H1 (cell line): ENCODE results near the gene RFK. TPM values are rescaled to one million over a fixed set of nuclear protein-coding genes. Genes with fewer than 3 reads are reported as not detected.

Source experiments
- CTCF ChIA-PET: fragments of 300-600 bp; sonication (Branson Sonifier 250); formaldehyde crosslinking; loops from one replicate; lab custom pipeline; 2021; ENCODE audit not compliant: partially characterized antibody; lab: Charles Lee
- POLR2A ChIA-PET: fragments of 300-600 bp; sonication (Branson Sonifier 250); formaldehyde crosslinking; loops from one replicate; lab custom pipeline; 2021; ENCODE audit warnings: inconsistent platforms; ENCODE audit not compliant: partially characterized antibody; lab: Charles Lee
- DNase-seq, 2 experiments: peaks; one replicate each; pipeline versions ENCODE4 v3.0.0 to v3.0.0-alpha.2; 2010 to 2022; ENCODE audit warnings: low spot score in 2 of 2, low read depth in 1 of 2, mixed read lengths in 1 of 2
- FAIRE-seq: peaks from 2 replicates; lab custom pipeline; 2011; peaks lifted over from hg19 to GRCh38; lab: Jason Lieb, UNC
- H2AFZ ChIP-seq: 2 replicates; pipeline ENCODE4 v1.8.1; 2012; ENCODE audit warnings: low read length, inconsistent platforms
- H2AK5ac ChIP-seq: 2 replicates; pipeline ENCODE4 v1.6.1; 2013; ENCODE audit warnings: low read depth, low read length
- H2BK120ac ChIP-seq: replicated peaks from 2 replicates; pipeline ENCODE3; 2013; ENCODE audit warnings: low read depth, low read length, inconsistent platforms
- H2BK12ac ChIP-seq: 2 replicates; pipeline ENCODE4 v1.6.1; 2013; ENCODE audit warnings: low read depth, low read length
- H2BK15ac ChIP-seq: 2 replicates; pipeline ENCODE4 v1.6.1; 2013; ENCODE audit warnings: low read length
- H2BK20ac ChIP-seq: 2 replicates; pipeline ENCODE4 v1.6.1; 2013; ENCODE audit warnings: low read length
- H2BK5ac ChIP-seq: 2 replicates; pipeline ENCODE4 v1.6.1; 2013; ENCODE audit warnings: low read depth, low read length
- H3K14ac ChIP-seq: 2 replicates; pipeline ENCODE4 v1.6.1; 2013; ENCODE audit warnings: inconsistent platforms; ENCODE audit not compliant: insufficient read length
- H3K18ac ChIP-seq: 2 replicates; pipeline ENCODE4 v1.6.1; 2013; ENCODE audit warnings: low read length; ENCODE audit errors: extremely low read depth
- H3K23ac ChIP-seq: 2 replicates; pipeline ENCODE4 v1.6.1; 2013; ENCODE audit warnings: inconsistent platforms; ENCODE audit not compliant: insufficient read length
- H3K23me2 ChIP-seq: 2 replicates; pipeline ENCODE4 v1.6.1; 2013; ENCODE audit warnings: low read depth, low read length
- H3K27ac ChIP-seq: 2 replicates; pipeline ENCODE4 v1.6.1; 2011; ENCODE audit warnings: low read depth, low read length, inconsistent platforms
- H3K27me3 ChIP-seq, 4 experiments: replicated peaks in 1 of 4; 1 replicate in 1 of 4; 2 replicates in 3 of 4; pipeline versions ENCODE4 v1.6.1 to v1.8.1; 2011 to 2013; ENCODE audit warnings: low read length in 3 of 4, mild to moderate bottlenecking in 3 of 4, inconsistent platforms in 2 of 4, mixed read lengths in 2 of 4, moderate library complexity in 1 of 4; ENCODE audit not compliant: control insufficient read depth in 3 of 4, insufficient read depth in 3 of 4; ENCODE audit errors: extremely low read depth in 1 of 4
- H3K36me3 ChIP-seq, 4 experiments: 2 replicates each; pipeline versions ENCODE4 v1.6.1 to v1.8.1; 2011 to 2013; ENCODE audit warnings: mild to moderate bottlenecking in 4 of 4, low read length in 3 of 4, moderate library complexity in 2 of 4, control low read depth in 1 of 4, inconsistent platforms in 1 of 4; ENCODE audit not compliant: insufficient read depth in 4 of 4, control insufficient read depth in 2 of 4
- H3K4ac ChIP-seq: replicated peaks from 2 replicates; pipeline ENCODE3; 2013; ENCODE audit warnings: low read length, low read depth, mixed read lengths, inconsistent platforms; ENCODE audit not compliant: insufficient read length
- H3K4me1 ChIP-seq, 4 experiments: replicated peaks in 1 of 4; 1 replicate in 1 of 4; 2 replicates in 3 of 4; pipeline versions ENCODE4 v1.6.1 to v1.8.1; 2011 to 2013; ENCODE audit warnings: low read length in 3 of 4, inconsistent platforms in 2 of 4, mixed read lengths in 1 of 4; ENCODE audit not compliant: insufficient read depth in 4 of 4, control insufficient read depth in 3 of 4
- H3K4me2 ChIP-seq, 2 experiments: 2 replicates each; pipeline versions ENCODE4 v1.6.1 to v1.8.1; 2011 to 2013; ENCODE audit warnings: low read depth in 2 of 2, low read length in 2 of 2, control low read depth in 1 of 2, inconsistent platforms in 1 of 2, mild to moderate bottlenecking in 1 of 2; ENCODE audit not compliant: insufficient read depth in 1 of 2
- H3K4me3 ChIP-seq, 4 experiments: fragments of 200-600, 300-600 bp in 1 of 4; sonication (generic), shearing (Covaris generic), sonication (Bioruptor Twin) in 1 of 4; 2 replicates each; pipeline versions ENCODE4 v1.5.1 to v1.8.1; 2011 to 2016; ENCODE audit warnings: low read length in 4 of 4, low read depth in 3 of 4, control low read depth in 2 of 4, inconsistent platforms in 2 of 4, mild to moderate bottlenecking in 2 of 4, mixed read lengths in 1 of 4, moderate library complexity in 1 of 4; ENCODE audit not compliant: insufficient read depth in 2 of 4; ENCODE audit errors: extremely low read depth in 1 of 4
- H3K56ac ChIP-seq: replicated peaks from 2 replicates; pipeline ENCODE3; 2013; ENCODE audit warnings: low read depth, mild to moderate bottlenecking, mixed read lengths, low read length, inconsistent platforms; ENCODE audit not compliant: insufficient read length
- H3K79me1 ChIP-seq: 2 replicates; pipeline ENCODE4 v1.6.1; 2013; ENCODE audit warnings: low read depth, low read length, control low read depth
- H3K79me2 ChIP-seq, 2 experiments: 2 replicates each; pipeline versions ENCODE4 v1.6.1 to v1.8.1; 2012 to 2013; ENCODE audit warnings: low read length in 2 of 2, mild to moderate bottlenecking in 2 of 2, inconsistent platforms in 1 of 2; ENCODE audit not compliant: insufficient read depth in 2 of 2, control insufficient read depth in 1 of 2
- H3K9ac ChIP-seq, 4 experiments: replicated peaks in 1 of 4; 1 replicate in 1 of 4; 2 replicates in 3 of 4; pipeline versions ENCODE4 v1.6.1 to v1.8.1; 2011 to 2013; ENCODE audit warnings: low read depth in 3 of 4, low read length in 3 of 4, control low read depth in 2 of 4, mild to moderate bottlenecking in 2 of 4, moderate library complexity in 2 of 4, inconsistent platforms in 1 of 4; ENCODE audit errors: extremely low read depth in 1 of 4
- H3K9me3 ChIP-seq, 2 experiments: 2 replicates each; pipeline versions ENCODE4 v1.6.1 to v1.8.1; 2012 to 2013; ENCODE audit warnings: mild to moderate bottlenecking in 2 of 2, moderate library complexity in 2 of 2, control low read depth in 1 of 2, inconsistent platforms in 1 of 2, low read depth in 1 of 2, low read length in 1 of 2, mixed read lengths in 1 of 2; ENCODE audit not compliant: insufficient read depth in 2 of 2
- H4K20me1 ChIP-seq, 2 experiments: replicated peaks in 1 of 2; 2 replicates each; pipeline versions ENCODE3 to v1.8.1; 2011 to 2013; ENCODE audit warnings: inconsistent platforms in 2 of 2, low read length in 2 of 2, mild to moderate bottlenecking in 1 of 2; ENCODE audit not compliant: insufficient read depth in 2 of 2, control insufficient read depth in 1 of 2
- H4K5ac ChIP-seq: 2 replicates; pipeline ENCODE4 v1.6.1; 2013; ENCODE audit warnings: low read length, low read depth, mixed read lengths, inconsistent platforms; ENCODE audit not compliant: insufficient read length
- H4K8ac ChIP-seq: 2 replicates; pipeline ENCODE4 v1.8.0; 2013; ENCODE audit warnings: mild to moderate bottlenecking, moderate library complexity, low read length, inconsistent platforms; ENCODE audit not compliant: insufficient read depth; ENCODE audit errors: extremely low read depth
- H4K91ac ChIP-seq: replicated peaks from 2 replicates; pipeline ENCODE3; 2013; ENCODE audit warnings: low read length, mixed read lengths, inconsistent platforms; ENCODE audit not compliant: insufficient read length
- CBX5 ChIP-seq: fragments of 300-800, 300-1000 bp; sonication (generic); IDR thresholded peaks from 2 replicates; pipeline ENCODE4 v1.7.1; 2016; ENCODE audit warnings: antibody characterized with exemption, low read length, low read depth
- GABPA ChIP-seq: IDR thresholded peaks from 2 replicates; pipeline ENCODE4 v1.6.1; 2011; ENCODE audit warnings: mild to moderate bottlenecking, low read length, moderate library complexity, borderline replicate concordance; ENCODE audit not compliant: insufficient read depth
- PHF8 ChIP-seq: fragments of 200-600 bp; sonication (generic); conservative IDR thresholded peaks from 2 replicates; pipeline ENCODE4 v1.7.1; 2012; ENCODE audit warnings: low read depth, mild to moderate bottlenecking, inconsistent platforms, low read length, moderate library complexity
- SIRT6 ChIP-seq: IDR thresholded peaks from one replicate; pipeline ENCODE4 v1.7.1; 2012; ENCODE audit warnings: low read length, inconsistent platforms
- SP4 ChIP-seq: IDR thresholded peaks from 2 replicates; pipeline ENCODE4 v1.6.1; 2012; ENCODE audit warnings: low read length, inconsistent platforms
- TCF12 ChIP-seq: IDR thresholded peaks from 2 replicates; pipeline ENCODE4 v1.6.1; 2011; ENCODE audit warnings: low read depth, mild to moderate bottlenecking, low read length
- WGBS, 2 experiments: shearing (Covaris generic) in 1 of 2; methylation state at CpG; one replicate each; pipeline versions ENCODE4 v1.1.6 to v1.1.7; 2013 to 2015; ENCODE audit warnings: low lambda C conversion rate in 2 of 2, mixed read lengths in 2 of 2, inconsistent platforms in 1 of 2, low coverage in 1 of 2, missing lambda C conversion rate in 1 of 2; ENCODE audit not compliant: insufficient replicate concordance in 2 of 2, insufficient coverage in 1 of 2, insufficient read length in 1 of 2; ENCODE audit errors: extremely low coverage in 1 of 2, missing lambda C conversion rate in 1 of 2; 5-methylcytosine and 5-hydroxymethylcytosine counted together
- polyA plus RNA-seq, 7 experiments: library from polyadenylated mRNA; depleted of rRNA in 3 of 7; stranded (reverse) in 5 of 7; unstranded in 2 of 7; fragments of >200 nt in 5 of 7; fragments of 200-250 nt in 2 of 7; gene quantifications; 1 replicate in 5 of 7; 2 replicates in 1 of 7; 4 replicates in 1 of 7; pipeline versions ENCODE4 v1.2.1 to v1.2.3, GENCODE V29; 2011 to 2013; ENCODE audit warnings: missing spikeins in 2 of 7, mixed read lengths in 2 of 7
- total RNA-seq: library from RNA; stranded (reverse); fragmentation: NEBNext Ultra II Directional; extraction: Animal tissue kit (Norgen Biotek cat#: 25700); gene quantifications from 2 replicates; pipeline ENCODE4 v1.2.1, GENCODE V29; 2021

RFK gene
- total and polyA plus RNA-seq, 2 of the 8 experiments (the other 6 are each of a cell fraction or from before 2014, with no cell fraction given) = 4.3 to 10.6 TPM

DNA sequence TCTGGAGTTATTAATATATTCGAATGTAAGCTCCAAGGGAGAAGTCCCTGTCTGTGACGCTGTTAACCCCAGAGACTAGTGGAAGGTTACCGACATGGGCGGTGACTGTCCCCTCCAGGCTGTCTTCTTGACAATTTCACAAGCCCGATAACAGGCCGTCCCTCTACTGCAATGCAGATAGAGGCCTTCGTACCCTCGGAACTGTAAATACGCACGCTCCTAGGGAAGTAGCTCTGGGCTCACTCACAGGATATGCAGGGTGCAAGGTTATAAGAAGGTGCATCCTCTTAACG is 680 bp upstream of the RFK start:
- Histone ChIP-seq H2BK20ac (no peak overlapping the region), H3K9me3 (peaks cover 0 to 4% of the 10 kb centered on the region in 2 experiments; a peak in 1 of 4 replicates), H2BK5ac (peak overlapping the region; percentile 40; the same call in 1 of the 2 replicates), H3K27ac (no peak overlapping the region), H3K79me1 (no peaks in the 10 kb centered on the region), H4K91ac (no peak overlapping the region), H2BK15ac (no peak overlapping the region; the same call in 1 of the 2 replicates), H3K14ac (no peak overlapping the region), H3K9ac (peak overlapping the region in 3 of 4 experiments; percentile 25 to 87 (median 68); a peak in 6 of 7 replicates), H2BK12ac (no peak overlapping the region), H3K4me3 (peak overlapping the region; percentile 65 to 86 (median 76)), H3K56ac (no peak overlapping the region), H2AK5ac (no peak overlapping the region), H2AFZ (peak overlapping the region; percentile 86), H3K79me2 (peaks cover 0 to 17% of the 10 kb centered on the region in 2 experiments; a peak in 2 of 4 replicates), H3K18ac (peak overlapping the region; percentile 95; the same call in 1 of the 2 replicates), H3K27me3 (no peaks in the 10 kb centered on the region), H3K4me2 (peak overlapping the region; percentile 95 to 96), H3K4ac (no peak overlapping the region), H4K8ac (no peak overlapping the region), H2BK120ac (no peak overlapping the region), H3K23me2 (peaks cover 9% of the 10 kb centered on the region), H3K23ac (no peak overlapping the region), H3K4me1 (no peaks in the 10 kb centered on the region), H3K36me3 (peaks cover 0 to 12% (median 2%) of the 10 kb centered on the region in 4 experiments; a peak in 4 of 8 replicates), H4K20me1 (no peaks in the 10 kb centered on the region), H4K5ac (peak overlapping the region; percentile 63)
- POLR2A ChIA-PET = interaction anchor here (1.0 to 2.8 kb wide), 6 partner anchors 11 to 361 kb away, joined by 3 to 19 read pairs (median 4); no protein-coding TSS in a partner anchor
- WGBS, 2 experiments = 3% methylated on average over 11 of the region's 11 CpGs; no CpG with 5 or more reads in 1 of the 2 experiments
- no peak for FAIRE-seq
- CTCF ChIA-PET = interaction anchor here (0.8 to 2.8 kb wide), 8 partner anchors 18 to 309 kb away, joined by 3 to 18 read pairs (median 4); no protein-coding TSS in a partner anchor
- no peak for DNase-seq
- no peak for TF ChIP-seq SIRT6
- TF ChIP-seq TCF12 = no peak
- TF ChIP-seq GABPA = no peak
- no peak for TF ChIP-seq CBX5
- TF ChIP-seq SP4 = no peak
- TF ChIP-seq PHF8 = no peak
